Left lung (tissue), 10 donors: ENCODE data around the gene PLCZ1. TPM values are rescaled to one million over a fixed set of nuclear protein-coding genes. Genes with fewer than 3 reads are reported as not detected.

Experiments used
- ATAC-seq: fragments of 200-7000 bp; cut with Tn5 transposase; one replicate; pipeline ENCODE4 v1.9.1; 2020; ENCODE audit warnings: moderate library complexity
- DNase-seq, 4 donors: peaks; one replicate each; pipeline ENCODE4 v3.0.0-alpha.2; 2013 to 2020
- H3K27ac ChIP-seq, 2 donors: fragments of 200-600 bp; sonication (generic) in 1 of 2; one replicate each; pipeline versions ENCODE4 v1.5.0 to v1.8.0; 2020 to 2021
- H3K27me3 ChIP-seq, 2 donors: fragments of 200-600 bp; sonication (generic) in 1 of 2; one replicate each; pipeline versions ENCODE4 v1.5.0 to v1.8.0; 2020 to 2021
- H3K36me3 ChIP-seq, 2 donors: fragments of 200-600 bp; sonication (generic) in 1 of 2; one replicate each; pipeline versions ENCODE4 v1.5.0 to v1.8.0; 2020 to 2021
- H3K4me1 ChIP-seq, 2 donors: fragments of 200-600 bp; one replicate each; pipeline ENCODE4 v1.8.0; 2021
- H3K4me3 ChIP-seq, 2 donors: fragments of 200-600 bp; sonication (generic) in 1 of 2; one replicate each; pipeline versions ENCODE4 v1.5.0 to v1.8.0; 2020 to 2021; ENCODE audit warnings: mild to moderate bottlenecking in 1 of 2
- H3K9me3 ChIP-seq, 2 donors: fragments of 200-600 bp; sonication (generic) in 1 of 2; one replicate each; pipeline versions ENCODE4 v1.5.0 to v1.8.0; 2020 to 2021
- intact Hi-C, 2 donors: fragments of 100-400 bp; cut with DNase I; formaldehyde crosslinking; loops; one replicate each; pipeline versions ENCODE4 v1.11.2 to v1.14.2; 2022
- polyA plus RNA-seq, 6 donors: library from polyadenylated mRNA; unstranded; fragments of 120-200 nt; gene quantifications; one replicate each; pipeline ENCODE4 v1.2.1, GENCODE V29; 2013; ENCODE audit not compliant: insufficient read length in 6 of 6
- total RNA-seq, 2 donors: library from RNA; stranded (reverse); fragmentation: NEBNext Ultra II Directional; extraction: Animal tissue kit (Norgen Biotek cat#: 25700); gene quantifications; one replicate each; pipeline ENCODE4 v1.2.1, GENCODE V29; 2021
- TF ChIP-seq, protein P1 (sequence below), 2 donors: fragments of 200-600 bp; sonication (generic) in 1 of 2; IDR thresholded peaks; one replicate each; pipeline versions ENCODE4 v1.5.0 to v1.8.0; 2021; ENCODE audit warnings: antibody characterized with exemption in 2 of 2
- donor health status: DM: no; HTN: yes; CAD: no.
- donor health status: DM: no; HTN: no; CAD: no.

PLCZ1 gene
- total and polyA plus RNA-seq, 8 donors, result 1.5 to 3.0 (median 2.2) TPM; not detected in 2

DNA sequence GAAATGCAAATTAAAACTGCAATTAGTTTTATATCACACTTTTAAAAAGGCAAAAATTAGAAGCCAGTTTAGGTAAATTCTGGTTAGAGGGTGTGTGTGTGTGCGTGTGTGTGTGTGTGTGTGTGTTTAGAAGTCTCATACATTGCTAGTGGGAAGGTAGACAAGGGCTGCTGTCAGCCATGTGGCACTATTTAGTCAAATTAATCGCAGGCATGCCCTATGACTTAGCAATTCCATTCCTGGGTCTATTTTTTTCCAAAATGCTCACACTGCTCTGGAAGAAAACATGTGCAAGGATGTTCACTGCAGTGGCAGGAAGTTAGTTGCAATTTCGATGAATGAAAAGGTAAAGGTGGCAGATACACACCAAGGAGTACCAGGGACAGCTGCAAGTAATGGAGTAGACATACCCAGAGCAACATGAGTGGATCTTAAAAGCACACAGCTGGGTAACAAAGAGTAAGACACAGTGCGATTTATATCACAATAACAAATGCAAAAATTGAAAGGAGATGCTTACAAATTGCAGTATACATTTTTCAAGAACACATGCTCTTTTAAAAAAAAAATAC, 11.7 kb upstream of the PLCZ1 start:
- no peak for ATAC-seq
- TF ChIP-seq, protein P1, sequence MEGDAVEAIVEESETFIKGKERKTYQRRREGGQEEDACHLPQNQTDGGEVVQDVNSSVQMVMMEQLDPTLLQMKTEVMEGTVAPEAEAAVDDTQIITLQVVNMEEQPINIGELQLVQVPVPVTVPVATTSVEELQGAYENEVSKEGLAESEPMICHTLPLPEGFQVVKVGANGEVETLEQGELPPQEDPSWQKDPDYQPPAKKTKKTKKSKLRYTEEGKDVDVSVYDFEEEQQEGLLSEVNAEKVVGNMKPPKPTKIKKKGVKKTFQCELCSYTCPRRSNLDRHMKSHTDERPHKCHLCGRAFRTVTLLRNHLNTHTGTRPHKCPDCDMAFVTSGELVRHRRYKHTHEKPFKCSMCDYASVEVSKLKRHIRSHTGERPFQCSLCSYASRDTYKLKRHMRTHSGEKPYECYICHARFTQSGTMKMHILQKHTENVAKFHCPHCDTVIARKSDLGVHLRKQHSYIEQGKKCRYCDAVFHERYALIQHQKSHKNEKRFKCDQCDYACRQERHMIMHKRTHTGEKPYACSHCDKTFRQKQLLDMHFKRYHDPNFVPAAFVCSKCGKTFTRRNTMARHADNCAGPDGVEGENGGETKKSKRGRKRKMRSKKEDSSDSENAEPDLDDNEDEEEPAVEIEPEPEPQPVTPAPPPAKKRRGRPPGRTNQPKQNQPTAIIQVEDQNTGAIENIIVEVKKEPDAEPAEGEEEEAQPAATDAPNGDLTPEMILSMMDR (IDR thresholded peaks at IDR 0.05), result no peak
- intact Hi-C loops, result no loop called here

DNA sequence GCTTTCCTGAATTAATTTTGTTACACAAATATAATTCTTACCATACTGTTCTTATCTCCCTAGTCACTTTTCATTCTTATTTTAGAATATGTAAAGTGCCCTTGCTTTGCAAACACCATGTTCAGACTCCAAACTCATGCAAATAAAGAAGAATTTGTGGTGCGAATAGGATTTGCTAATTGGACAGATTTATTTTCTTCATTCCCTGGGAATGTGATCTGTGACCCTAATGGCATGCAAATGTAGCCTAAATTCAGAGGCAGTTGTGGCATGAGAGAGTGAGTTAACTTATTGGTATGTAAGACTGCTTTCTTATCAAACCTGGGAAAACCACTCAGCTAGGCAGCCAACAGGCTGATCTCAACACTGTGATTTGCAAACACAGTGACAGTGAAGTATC, 10.1 kb upstream of the PLCZ1 start:
- intact Hi-C loops, result no loop called here
- TF ChIP-seq, protein P1 (IDR thresholded peaks at IDR 0.05), result no peak
- Histone ChIP-seq H3K27ac (no peak overlapping the region), H3K27me3 (no peaks in the 10 kb centered on the region), H3K4me3 (no peak overlapping the region), H3K9me3 (no peaks in the 10 kb centered on the region), H3K36me3 (no peaks in the 10 kb centered on the region), H3K4me1 (no peaks in the 10 kb centered on the region)
- DNase-seq (no peak), ATAC-seq (peak; percentile 83)

More for the DNA sequence above, 11.7 kb upstream of the PLCZ1 start:
- no peaks in the 10 kb centered on the region for H3K9me3 ChIP-seq
- DNase-seq, result no peak
- no peaks in the 10 kb centered on the region for H3K27me3 ChIP-seq
- H3K27ac ChIP-seq, result no peak overlapping the region
- H3K4me1 ChIP-seq, result no peaks in the 10 kb centered on the region
- no peak overlapping the region for H3K4me3 ChIP-seq
- no peaks in the 10 kb centered on the region for H3K36me3 ChIP-seq

DNA sequence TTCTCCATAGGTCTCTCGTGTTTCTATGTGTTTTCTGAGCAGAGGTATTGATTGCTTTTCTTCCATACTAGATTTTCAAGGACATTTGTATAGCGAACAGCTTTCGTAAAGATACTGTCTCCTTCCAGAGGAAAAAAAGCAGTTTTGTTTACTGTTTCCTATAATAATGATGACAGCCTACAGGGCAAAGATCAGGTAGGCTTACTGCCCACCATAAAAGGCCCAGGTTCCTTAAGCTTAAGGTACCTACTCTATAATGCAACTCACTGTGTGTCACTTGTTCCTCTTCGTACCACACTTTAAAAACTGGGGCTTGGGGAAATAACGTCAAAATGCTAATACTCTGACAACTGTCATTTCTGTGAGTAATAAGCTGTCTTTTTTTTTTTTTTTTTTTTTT, 6.7 kb downstream of the PLCZ1 start:
- TF ChIP-seq, protein P1 (IDR thresholded peaks at IDR 0.05), result no peak
- no peak for ATAC-seq
- H3K27me3 ChIP-seq, result no peaks in the 10 kb centered on the region
- intact Hi-C loops, result no loop called here
- no peak for DNase-seq
- no peaks in the 10 kb centered on the region for H3K4me1 ChIP-seq
- H3K36me3 ChIP-seq, result no peaks in the 10 kb centered on the region
- H3K27ac ChIP-seq, result no peak overlapping the region
- H3K4me3 ChIP-seq, result no peak overlapping the region
- H3K9me3 ChIP-seq, result peaks cover 0 to 18% of the 10 kb centered on the region in 2 donors

DNA sequence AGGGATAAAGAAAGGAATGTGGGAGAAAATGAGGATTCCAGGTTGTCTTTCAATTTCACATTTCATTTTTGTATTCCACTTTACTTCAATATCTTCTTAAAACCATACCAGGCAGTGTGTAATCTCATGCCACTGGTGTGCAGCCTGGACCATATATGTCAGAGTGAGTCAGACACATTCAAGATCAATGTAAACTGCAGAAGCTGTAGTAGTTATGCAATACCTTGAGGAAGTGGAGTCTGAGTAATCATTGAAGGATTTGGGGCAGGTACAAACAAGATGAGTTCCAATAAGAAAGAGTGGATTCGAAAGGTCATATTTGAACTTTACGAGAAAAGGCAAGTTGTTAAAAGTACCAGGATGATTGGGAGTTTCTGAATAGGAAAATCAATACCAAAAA, 14.1 kb downstream of the PLCZ1 start:
- no peaks in the 10 kb centered on the region for H3K36me3 ChIP-seq
- H3K4me1 ChIP-seq, result no peaks in the 10 kb centered on the region
- no peaks in the 10 kb centered on the region for H3K27me3 ChIP-seq
- H3K9me3 ChIP-seq, result no peaks in the 10 kb centered on the region
- intact Hi-C loops, result no loop called here
- H3K4me3 ChIP-seq, result no peak overlapping the region
- DNase-seq, result no peak
- ATAC-seq, result peak; percentile 94
- no peak overlapping the region for H3K27ac ChIP-seq
- TF ChIP-seq, protein P1 (IDR thresholded peaks at IDR 0.05), result no peak

DNA sequence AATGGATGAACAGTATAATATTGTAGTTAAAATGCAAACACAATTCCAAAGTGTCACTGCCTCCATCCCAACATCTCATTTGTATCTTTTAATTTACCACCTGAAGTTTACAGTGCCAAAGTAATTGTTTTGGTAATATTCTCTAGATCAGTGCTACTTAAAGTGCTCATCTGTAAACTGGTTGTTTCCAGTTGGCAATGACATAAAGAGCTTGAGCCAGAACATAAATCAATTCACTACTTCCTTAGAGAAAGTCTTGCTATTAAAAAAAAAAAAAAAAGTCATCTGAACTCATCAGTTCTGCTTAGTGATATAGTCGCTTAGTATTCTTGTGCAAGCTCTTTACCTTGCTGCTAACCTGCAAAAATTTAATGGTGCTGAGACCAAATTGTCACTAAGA, 16.4 kb downstream of the PLCZ1 start:
- intact Hi-C loops, result no loop called here
- Histone ChIP-seq H3K9me3 (no peaks in the 10 kb centered on the region), H3K36me3 (no peaks in the 10 kb centered on the region), H3K4me3 (no peak overlapping the region), H3K27ac (no peak overlapping the region), H3K4me1 (no peaks in the 10 kb centered on the region), H3K27me3 (no peaks in the 10 kb centered on the region)
- ATAC-seq, result no peak
- DNase-seq, result no peak
- TF ChIP-seq, protein P1 (IDR thresholded peaks at IDR 0.05), result no peak
